ENCODE results near the gene DIS3L2.

The DIS3L2 gene

DNA sequence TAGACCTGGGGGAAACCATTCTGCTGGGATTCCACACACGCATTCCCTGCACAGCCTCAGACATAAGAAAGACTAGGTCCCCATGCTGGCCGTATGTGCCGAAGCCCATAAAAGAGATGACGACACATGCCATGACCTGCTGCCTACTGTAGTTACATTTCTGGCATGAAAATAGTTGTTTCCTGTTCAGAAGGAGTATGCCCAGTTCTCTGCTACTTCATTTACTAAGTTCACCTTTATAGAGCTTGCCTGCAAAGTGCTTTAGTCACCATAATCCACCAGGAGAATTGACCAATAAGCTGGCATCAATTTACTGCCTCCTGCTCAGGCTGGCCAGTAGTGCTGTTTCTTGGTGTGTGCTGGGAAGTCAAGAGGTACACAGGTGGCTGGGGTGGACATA lies 266.8 kb downstream of the DIS3L2 start:
- Histone ChIP-seq H3K4me3 (ENCODE audit: low read depth, low read length) (no peak overlapping the region), H3K27ac (ENCODE audit: low read depth, low read length) (no peak overlapping the region), H3K4me1 (ENCODE audit: control insufficient read depth, insufficient read depth, low read length, unreplicated experiment) (no peaks in the 10 kb centered on the region), H2AFZ (ENCODE audit: low read length, unreplicated experiment) (no peak overlapping the region), H3K36me3 (ENCODE audit: insufficient read depth, low read length) (no peaks in the 10 kb centered on the region), H3K79me2 (ENCODE audit: control insufficient read depth, insufficient read depth, low read length, unreplicated experiment) (no peaks in the 10 kb centered on the region), H3K27me3 (ENCODE audit: insufficient read depth, low read length) (no peaks in the 10 kb centered on the region)

DNA sequence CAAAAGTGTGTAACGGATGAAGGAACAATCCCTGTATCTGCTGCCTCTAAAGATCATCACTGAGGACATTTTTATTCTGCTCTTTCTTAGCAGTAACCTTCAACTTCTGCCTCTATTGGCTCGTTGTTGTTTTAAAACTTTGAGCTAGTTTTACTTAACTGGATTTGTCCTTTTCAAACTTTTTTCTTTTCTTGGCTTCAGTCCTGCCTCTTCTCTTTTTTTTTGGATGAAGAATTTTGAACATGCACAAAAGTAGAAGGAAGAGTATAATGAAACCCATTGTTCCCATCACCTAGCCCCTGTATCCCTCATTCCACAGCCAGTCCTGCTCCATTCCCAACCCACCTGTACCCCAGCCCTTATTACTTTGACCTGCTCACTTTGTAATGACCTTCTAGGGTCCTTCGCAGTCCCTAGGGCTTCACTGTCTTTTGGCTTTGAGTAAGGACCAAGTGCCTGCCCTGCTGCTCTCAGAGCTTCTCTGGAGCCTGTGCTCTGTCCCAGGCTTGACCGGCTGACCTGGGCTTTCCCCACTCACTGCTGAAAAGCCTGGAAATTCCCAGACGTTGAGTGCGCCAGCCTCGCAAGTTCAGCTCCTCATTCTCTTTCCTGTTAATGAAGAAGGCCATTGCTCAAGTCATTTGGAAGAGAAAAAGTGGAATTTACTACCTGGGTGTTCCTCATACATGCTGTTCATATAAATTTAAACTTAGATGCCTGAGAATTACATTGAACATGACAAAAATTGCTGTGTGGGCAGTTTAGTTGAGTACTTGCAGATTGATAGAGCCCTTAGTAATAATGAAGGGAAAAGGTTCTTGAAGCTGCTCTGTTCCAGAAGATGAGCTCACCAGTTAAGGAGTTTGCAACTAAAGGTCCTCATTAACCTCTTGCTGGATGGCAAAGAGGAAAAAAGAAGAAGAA lies 267.7 kb downstream of the DIS3L2 start:
- Histone ChIP-seq H3K27me3 (ENCODE audit: insufficient read depth, low read length) (no peaks in the 10 kb centered on the region), H3K79me2 (ENCODE audit: control insufficient read depth, insufficient read depth, low read length, unreplicated experiment) (no peaks in the 10 kb centered on the region), H3K4me1 (ENCODE audit: control insufficient read depth, insufficient read depth, low read length, unreplicated experiment) (no peaks in the 10 kb centered on the region), H3K27ac (ENCODE audit: low read depth, low read length) (no peak overlapping the region), H2AFZ (ENCODE audit: low read length, unreplicated experiment) (no peak overlapping the region), H3K4me3 (ENCODE audit: low read depth, low read length) (no peak overlapping the region), H3K36me3 (ENCODE audit: insufficient read depth, low read length) (no peaks in the 10 kb centered on the region)

DNA sequence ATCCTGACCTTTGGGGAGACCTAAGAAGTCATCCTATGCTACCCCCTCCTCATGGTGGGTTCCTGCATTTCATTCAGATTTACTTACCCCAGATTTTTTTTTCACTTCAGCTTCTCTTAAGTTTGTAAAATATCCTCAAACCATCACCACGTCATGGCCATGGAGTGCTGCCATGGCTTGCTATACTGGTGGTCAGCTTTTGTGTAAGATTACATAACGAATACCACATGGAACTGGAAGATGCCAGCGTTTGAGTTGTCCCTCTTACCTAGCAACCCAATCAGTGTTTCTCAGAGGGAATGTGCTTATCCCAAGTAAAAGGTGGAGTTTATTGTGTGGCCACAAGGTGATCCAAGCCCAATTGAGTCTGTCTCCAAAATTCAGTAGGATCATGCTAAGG lies 268.4 kb downstream of the DIS3L2 start:
- Histone ChIP-seq H2AFZ (ENCODE audit: low read length, unreplicated experiment) (no peak overlapping the region), H3K27me3 (ENCODE audit: insufficient read depth, low read length) (no peaks in the 10 kb centered on the region), H3K4me1 (ENCODE audit: control insufficient read depth, insufficient read depth, low read length, unreplicated experiment) (no peaks in the 10 kb centered on the region), H3K36me3 (ENCODE audit: insufficient read depth, low read length) (no peaks in the 10 kb centered on the region), H3K79me2 (ENCODE audit: control insufficient read depth, insufficient read depth, low read length, unreplicated experiment) (no peaks in the 10 kb centered on the region), H3K27ac (ENCODE audit: low read depth, low read length) (no peak overlapping the region), H3K4me3 (ENCODE audit: low read depth, low read length) (no peak overlapping the region)

DNA sequence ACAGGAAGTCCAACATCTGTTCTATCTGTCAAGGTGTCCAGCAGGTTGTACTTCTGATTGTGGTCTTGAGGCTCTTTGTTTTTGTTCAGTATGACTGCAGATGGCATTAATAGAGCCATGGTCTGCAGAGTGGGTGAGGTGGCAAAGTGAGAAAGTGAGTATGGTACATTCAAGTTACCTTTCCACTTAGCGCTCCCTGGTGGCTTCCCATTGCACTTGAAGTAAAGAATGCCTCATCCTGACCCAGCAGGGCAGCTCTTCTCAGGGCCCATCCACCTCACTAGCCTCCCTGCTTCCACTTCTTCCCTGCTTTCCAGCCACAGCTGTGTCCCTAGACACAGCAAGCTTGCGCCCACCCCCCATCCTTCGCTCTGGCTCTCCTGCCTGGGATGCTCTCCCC lies 269.0 kb downstream of the DIS3L2 start:
- H3K27me3 ChIP-seq (ENCODE audit: insufficient read depth, low read length): no peaks in the 10 kb centered on the region
- H3K36me3 ChIP-seq (ENCODE audit: insufficient read depth, low read length): no peaks in the 10 kb centered on the region
- H3K79me2 ChIP-seq (ENCODE audit: control insufficient read depth, insufficient read depth, low read length, unreplicated experiment): no peaks in the 10 kb centered on the region
- no peak overlapping the region for H3K4me3 ChIP-seq (ENCODE audit: low read depth, low read length)
- H2AFZ ChIP-seq (ENCODE audit: low read length, unreplicated experiment): no peak overlapping the region
- H3K27ac ChIP-seq (ENCODE audit: low read depth, low read length): no peak overlapping the region
- no peaks in the 10 kb centered on the region for H3K4me1 ChIP-seq (ENCODE audit: control insufficient read depth, insufficient read depth, low read length, unreplicated experiment)

DNA sequence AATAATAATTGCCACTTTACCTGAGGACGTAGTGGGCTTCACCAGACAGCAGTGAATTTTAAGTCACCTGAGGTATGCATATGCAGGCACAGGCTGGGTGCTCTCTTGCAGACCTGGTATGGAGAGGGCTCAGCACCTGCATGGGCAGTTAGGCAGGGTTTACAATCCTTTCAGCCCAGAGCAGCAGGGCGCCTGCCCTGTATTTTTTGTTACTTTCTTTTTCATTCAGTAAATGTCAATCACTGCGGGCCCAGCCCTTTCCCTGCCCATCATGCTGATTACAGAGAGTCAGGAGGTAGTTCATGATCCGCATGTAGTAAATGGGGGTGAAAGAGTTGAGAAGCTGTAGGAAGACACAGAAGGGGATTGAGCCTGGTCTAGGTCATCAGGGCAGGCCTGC lies 270.0 kb downstream of the DIS3L2 start:
- Histone ChIP-seq H3K27me3 (ENCODE audit: insufficient read depth, low read length) (no peaks in the 10 kb centered on the region), H3K4me1 (ENCODE audit: control insufficient read depth, insufficient read depth, low read length, unreplicated experiment) (no peaks in the 10 kb centered on the region), H3K27ac (ENCODE audit: low read depth, low read length) (no peak overlapping the region), H2AFZ (ENCODE audit: low read length, unreplicated experiment) (no peak overlapping the region), H3K36me3 (ENCODE audit: insufficient read depth, low read length) (no peaks in the 10 kb centered on the region), H3K4me3 (ENCODE audit: low read depth, low read length) (no peak overlapping the region), H3K79me2 (ENCODE audit: control insufficient read depth, insufficient read depth, low read length, unreplicated experiment) (no peaks in the 10 kb centered on the region)

DNA sequence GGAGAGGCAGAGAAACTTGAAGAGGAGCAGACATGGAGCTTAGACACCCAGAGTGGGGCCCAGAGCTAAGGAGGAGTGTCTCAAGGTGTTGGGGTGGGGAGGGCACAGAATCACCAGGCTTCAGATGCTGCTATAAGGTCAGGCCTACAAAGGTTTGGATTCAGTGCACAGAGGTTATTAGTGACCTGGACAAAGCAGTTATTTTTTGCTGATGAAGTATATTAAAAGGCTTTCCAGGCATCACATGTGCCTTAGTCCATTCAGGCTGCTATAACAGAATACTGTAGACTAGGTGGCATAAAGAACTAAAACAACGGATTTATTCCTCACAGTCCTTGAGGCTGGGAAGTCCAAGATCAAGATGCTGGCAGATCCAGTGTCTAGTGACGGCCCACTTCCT lies 271.4 kb downstream of the DIS3L2 start:
- Histone ChIP-seq H3K36me3 (ENCODE audit: insufficient read depth, low read length) (no peaks in the 10 kb centered on the region), H3K27me3 (ENCODE audit: insufficient read depth, low read length) (no peaks in the 10 kb centered on the region), H2AFZ (ENCODE audit: low read length, unreplicated experiment) (no peak overlapping the region), H3K4me1 (ENCODE audit: control insufficient read depth, insufficient read depth, low read length, unreplicated experiment) (no peaks in the 10 kb centered on the region), H3K79me2 (ENCODE audit: control insufficient read depth, insufficient read depth, low read length, unreplicated experiment) (no peaks in the 10 kb centered on the region), H3K27ac (ENCODE audit: low read depth, low read length) (no peak overlapping the region), H3K4me3 (ENCODE audit: low read depth, low read length) (no peak overlapping the region)

DNA sequence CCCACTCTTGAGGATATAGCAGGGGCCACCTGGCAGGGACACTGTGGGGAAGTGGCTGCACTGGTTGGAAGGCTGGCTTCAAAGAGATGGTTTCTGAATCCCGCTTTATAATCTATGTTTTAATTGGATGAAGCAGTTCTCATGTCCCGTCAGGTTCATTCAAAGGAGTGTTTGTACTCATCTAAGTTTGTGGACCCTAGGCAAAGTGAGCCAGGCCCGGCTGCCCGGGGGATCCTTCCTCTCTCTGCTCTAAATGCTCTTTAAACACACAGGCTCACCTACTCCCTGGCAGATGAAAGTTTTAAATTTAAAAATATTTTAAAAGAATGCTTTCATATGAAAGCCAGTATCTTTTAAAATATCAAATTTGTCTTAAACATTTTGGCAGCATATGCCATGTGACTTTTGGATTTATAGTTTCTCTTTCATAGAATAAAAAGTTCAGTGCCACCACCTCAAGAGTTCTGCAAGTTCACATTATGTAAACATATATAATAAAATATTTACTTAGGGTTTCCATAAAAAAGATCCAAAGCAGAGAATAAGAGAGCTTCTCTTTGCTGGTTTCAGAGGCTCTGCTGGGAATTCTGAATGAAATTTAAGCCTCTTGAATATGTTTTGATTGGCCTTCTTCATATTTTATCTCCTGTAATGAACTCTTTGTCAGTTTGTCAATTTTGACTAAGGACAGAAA lies 273.6 kb downstream of the DIS3L2 start:
- Histone ChIP-seq H3K79me2 (ENCODE audit: control insufficient read depth, insufficient read depth, low read length, unreplicated experiment) (no peaks in the 10 kb centered on the region), H3K4me3 (ENCODE audit: low read depth, low read length) (no peak overlapping the region), H3K4me1 (ENCODE audit: control insufficient read depth, insufficient read depth, low read length, unreplicated experiment) (no peaks in the 10 kb centered on the region), H2AFZ (ENCODE audit: low read length, unreplicated experiment) (no peak overlapping the region), H3K27me3 (ENCODE audit: insufficient read depth, low read length) (no peaks in the 10 kb centered on the region), H3K27ac (ENCODE audit: low read depth, low read length) (no peak overlapping the region), H3K36me3 (ENCODE audit: insufficient read depth, low read length) (no peaks in the 10 kb centered on the region)

DNA sequence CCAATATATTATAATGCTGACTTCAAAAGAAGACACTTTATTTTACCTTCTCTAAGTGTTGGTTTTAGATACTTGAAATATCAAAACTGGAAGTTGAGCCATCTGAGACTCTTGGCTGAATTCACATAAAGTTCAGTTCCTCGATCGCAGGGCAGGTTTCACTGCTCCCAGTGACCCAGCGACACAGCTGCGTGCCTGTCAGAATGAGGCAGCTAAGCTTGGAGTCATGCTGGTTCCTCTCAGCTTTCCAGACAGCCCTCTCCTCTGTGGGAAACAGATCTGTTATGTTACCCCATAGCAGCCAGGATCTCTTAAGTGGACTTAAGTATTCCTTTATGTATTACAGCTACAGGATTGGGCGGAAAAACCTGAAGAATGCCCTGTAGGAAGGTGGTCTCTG lies 274.2 kb downstream of the DIS3L2 start:
- no peak overlapping the region for H3K27ac ChIP-seq (ENCODE audit: low read depth, low read length)
- no peak overlapping the region for H2AFZ ChIP-seq (ENCODE audit: low read length, unreplicated experiment)
- H3K36me3 ChIP-seq (ENCODE audit: insufficient read depth, low read length): no peaks in the 10 kb centered on the region
- no peak overlapping the region for H3K4me3 ChIP-seq (ENCODE audit: low read depth, low read length)
- no peaks in the 10 kb centered on the region for H3K27me3 ChIP-seq (ENCODE audit: insufficient read depth, low read length)
- H3K79me2 ChIP-seq (ENCODE audit: control insufficient read depth, insufficient read depth, low read length, unreplicated experiment): no peaks in the 10 kb centered on the region
- no peaks in the 10 kb centered on the region for H3K4me1 ChIP-seq (ENCODE audit: control insufficient read depth, insufficient read depth, low read length, unreplicated experiment)

DNA sequence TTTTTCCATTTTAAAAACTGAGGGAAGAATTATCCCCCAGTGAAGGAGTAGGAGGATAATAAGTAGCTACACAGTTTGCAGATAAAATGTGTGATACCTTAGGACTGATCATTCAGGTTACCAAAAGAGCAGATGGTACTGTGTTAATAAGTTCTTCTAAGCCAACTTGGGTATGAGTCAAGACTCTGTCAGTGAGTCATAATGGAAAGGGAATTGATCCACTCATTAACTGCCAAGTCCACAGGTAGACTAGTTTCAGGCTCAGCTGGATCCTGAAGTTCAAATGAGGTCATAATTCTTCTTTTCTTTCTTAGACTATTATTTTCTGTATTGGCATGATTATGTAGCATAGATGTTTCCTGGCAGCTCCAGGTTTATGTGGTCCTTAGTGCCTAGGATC lies 274.7 kb downstream of the DIS3L2 start:
- Histone ChIP-seq H3K79me2 (ENCODE audit: control insufficient read depth, insufficient read depth, low read length, unreplicated experiment) (no peaks in the 10 kb centered on the region), H3K4me1 (ENCODE audit: control insufficient read depth, insufficient read depth, low read length, unreplicated experiment) (no peaks in the 10 kb centered on the region), H2AFZ (ENCODE audit: low read length, unreplicated experiment) (no peak overlapping the region), H3K27me3 (ENCODE audit: insufficient read depth, low read length) (no peaks in the 10 kb centered on the region), H3K36me3 (ENCODE audit: insufficient read depth, low read length) (no peaks in the 10 kb centered on the region), H3K4me3 (ENCODE audit: low read depth, low read length) (no peak overlapping the region), H3K27ac (ENCODE audit: low read depth, low read length) (no peak overlapping the region)

DNA sequence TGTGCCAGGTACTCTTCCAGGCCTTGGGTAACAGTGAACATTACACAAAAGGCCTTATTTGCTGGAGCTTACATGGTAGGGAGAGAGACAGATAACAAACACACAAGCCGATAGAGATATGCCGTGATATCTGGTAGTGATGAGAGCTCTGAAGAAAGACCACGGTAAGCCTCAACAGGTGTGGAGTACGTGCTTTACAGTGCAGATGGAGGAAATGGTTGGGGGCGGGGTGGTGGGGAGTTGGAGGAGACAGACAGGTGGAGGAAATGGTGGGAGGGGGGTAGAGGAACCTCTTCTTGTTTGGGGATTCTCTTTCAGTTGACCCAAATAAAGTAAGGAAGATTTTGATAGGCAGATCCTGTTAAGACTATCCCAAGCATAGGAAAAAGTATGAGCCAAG lies 276.0 kb downstream of the DIS3L2 start:
- Histone ChIP-seq H3K4me3 (ENCODE audit: low read depth, low read length) (no peak overlapping the region), H3K27me3 (ENCODE audit: insufficient read depth, low read length) (no peaks in the 10 kb centered on the region), H3K4me1 (ENCODE audit: control insufficient read depth, insufficient read depth, low read length, unreplicated experiment) (no peaks in the 10 kb centered on the region), H3K79me2 (ENCODE audit: control insufficient read depth, insufficient read depth, low read length, unreplicated experiment) (no peaks in the 10 kb centered on the region), H2AFZ (ENCODE audit: low read length, unreplicated experiment) (no peak overlapping the region), H3K27ac (ENCODE audit: low read depth, low read length) (no peak overlapping the region), H3K36me3 (ENCODE audit: insufficient read depth, low read length) (no peaks in the 10 kb centered on the region)

DNA sequence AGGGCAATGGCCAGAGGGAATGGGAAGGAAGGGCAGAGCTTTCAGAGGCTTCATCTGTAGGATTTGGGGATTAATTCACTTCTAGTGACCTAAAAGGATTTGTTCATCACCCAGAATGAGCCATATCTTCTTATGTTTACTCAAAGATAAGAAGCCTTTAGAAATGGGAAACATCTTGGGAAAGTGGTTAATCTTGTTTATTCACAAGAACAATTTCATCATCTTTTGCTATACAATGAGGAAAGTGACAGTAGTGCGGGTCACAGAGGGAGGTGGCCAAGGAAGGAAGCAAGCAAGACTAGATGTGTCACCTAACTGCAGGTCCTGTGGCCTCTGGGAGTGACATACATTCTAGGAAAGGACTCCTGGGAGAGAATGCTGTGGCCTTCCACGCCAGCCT lies 276.6 kb downstream of the DIS3L2 start:
- no peak overlapping the region for H3K4me3 ChIP-seq (ENCODE audit: low read depth, low read length)
- no peaks in the 10 kb centered on the region for H3K4me1 ChIP-seq (ENCODE audit: control insufficient read depth, insufficient read depth, low read length, unreplicated experiment)
- no peak overlapping the region for H2AFZ ChIP-seq (ENCODE audit: low read length, unreplicated experiment)
- H3K36me3 ChIP-seq (ENCODE audit: insufficient read depth, low read length): no peaks in the 10 kb centered on the region
- H3K79me2 ChIP-seq (ENCODE audit: control insufficient read depth, insufficient read depth, low read length, unreplicated experiment): no peaks in the 10 kb centered on the region
- H3K27me3 ChIP-seq (ENCODE audit: insufficient read depth, low read length): no peaks in the 10 kb centered on the region
- no peak overlapping the region for H3K27ac ChIP-seq (ENCODE audit: low read depth, low read length)

Data from ACC112 (cell line).